HG03521 (cell line): ENCODE results near the gene ITIH1.

Source experiments
- ATAC-seq: cut with Tn5 transposase; IDR thresholded peaks from one replicate; pipeline ENCODE4 v1.9.1; 2021; ENCODE audit warnings: mild to moderate bottlenecking, moderate library complexity; ENCODE audit not compliant: unreplicated experiment

Gene ITIH1

DNA sequence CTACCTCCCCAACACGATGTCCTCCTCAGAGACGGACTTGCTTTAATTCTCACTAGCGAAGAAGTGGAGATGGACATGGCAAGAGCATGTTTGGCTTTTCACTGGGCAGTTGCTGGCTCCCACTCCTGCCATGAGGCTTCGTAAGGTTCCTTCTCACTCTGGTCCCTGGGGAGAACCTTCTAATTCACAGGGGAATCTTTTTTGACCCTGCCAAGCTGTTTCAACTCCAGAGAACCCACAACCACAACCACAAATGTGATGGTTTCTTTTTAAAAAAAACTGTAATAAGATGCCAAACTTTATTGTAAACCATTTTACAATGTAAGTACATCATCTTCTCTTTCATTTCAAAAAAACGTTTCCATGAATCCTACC is 59.1 kb downstream of the ITIH1 start:
- no peak for ATAC-seq

DNA sequence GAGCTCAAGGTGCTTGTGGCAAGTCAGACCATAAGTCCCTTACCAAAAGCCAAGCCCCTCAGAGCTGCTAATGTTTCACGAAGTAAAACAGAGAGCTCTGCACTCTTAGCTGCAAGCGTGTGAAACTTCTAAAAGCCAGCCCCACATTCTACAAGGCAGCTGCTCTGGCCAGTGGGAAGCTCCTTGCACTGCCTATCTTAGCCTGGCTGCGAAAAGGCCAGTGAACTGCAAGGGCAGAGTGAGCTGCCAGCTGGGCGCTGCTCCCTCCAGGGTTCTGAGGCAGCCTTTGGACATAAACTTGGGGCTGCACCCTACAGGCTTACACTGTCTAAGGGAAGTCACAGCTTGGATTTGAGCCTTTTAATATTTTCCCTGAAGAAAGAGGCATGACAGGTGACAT is 59.6 kb downstream of the ITIH1 start:
- no peak for ATAC-seq

DNA sequence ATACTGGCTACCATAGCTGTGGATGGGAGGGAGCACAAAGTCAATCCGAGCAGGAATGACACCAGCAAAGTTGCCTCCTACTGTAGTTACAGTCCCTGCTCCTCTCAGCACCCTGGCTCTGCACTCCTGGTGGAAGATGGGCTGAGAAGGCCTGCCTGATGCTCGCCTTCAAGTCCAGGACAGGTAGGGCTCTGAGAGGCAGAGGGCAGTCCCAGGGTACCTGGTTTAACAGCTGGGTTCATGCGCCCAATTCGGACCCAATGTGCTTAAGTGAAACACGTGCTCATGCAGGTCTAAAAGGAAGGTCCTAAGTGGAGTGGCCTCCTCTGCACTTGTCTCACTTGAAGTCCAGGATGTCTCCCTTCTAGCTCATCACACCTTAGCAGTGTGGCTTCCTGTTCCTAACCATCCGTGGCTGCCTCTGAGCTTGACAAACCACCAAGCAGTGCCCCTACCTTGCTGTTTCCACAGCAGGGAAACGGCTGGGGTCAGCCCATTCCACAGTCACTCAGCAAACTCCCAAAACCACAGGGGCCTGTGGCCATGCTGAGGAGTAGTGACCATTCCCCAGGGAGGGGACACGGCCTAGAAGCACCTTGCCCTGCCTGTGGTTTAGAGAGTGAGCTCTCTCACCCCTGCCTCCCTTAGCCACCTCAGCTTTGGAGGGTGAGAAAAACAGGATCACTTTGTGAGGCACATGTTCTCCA is 61.3 kb downstream of the ITIH1 start:
- no peak for ATAC-seq

DNA sequence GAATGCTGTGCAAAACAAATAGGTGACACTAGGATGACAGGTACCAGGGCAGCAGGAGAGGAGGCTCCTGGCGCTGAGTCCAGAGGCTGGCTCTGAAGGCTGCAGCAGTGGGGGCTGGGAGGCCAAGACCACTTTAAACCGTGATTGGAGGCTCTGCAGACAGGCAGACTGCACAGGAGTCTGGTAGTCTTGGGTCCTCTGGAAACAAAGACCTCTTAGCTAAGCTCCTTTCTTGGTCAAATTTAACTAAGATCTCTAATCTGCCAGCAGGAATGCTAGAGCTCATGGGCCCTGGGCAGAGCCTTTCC is 61.8 kb downstream of the ITIH1 start:
- ATAC-seq = no peak

DNA sequence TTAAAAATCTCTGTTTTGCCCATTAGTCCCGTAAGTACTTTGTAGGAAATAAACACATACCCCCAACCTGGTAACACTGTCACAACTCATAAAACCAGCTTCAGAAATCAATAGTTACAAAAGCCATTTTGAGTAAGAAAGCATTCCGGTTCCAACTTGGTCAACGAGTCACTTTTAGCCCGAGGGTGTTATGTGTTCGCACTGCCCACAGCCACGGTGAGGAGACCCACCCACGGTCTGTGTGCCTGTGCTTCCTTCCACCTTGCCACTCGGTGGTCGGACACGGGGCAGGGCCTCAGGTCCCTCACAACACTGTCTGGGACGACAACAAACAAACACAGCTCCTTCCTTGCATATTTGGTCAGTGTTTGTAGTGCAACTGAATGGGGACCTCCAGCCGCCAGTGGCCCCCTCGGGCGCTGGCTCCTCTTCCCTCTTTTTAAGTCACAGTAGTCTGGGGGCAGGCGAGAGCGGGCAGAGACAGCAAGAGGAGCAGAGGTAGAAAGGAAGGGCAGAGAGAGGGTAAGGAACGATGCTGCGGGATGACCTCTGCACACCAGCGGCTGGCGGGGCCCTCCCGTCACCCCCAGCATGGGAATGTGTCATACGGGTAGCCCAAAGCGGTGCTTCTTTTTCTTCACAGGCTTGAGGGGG is 62.6 kb downstream of the ITIH1 start:
- ATAC-seq = no peak

DNA sequence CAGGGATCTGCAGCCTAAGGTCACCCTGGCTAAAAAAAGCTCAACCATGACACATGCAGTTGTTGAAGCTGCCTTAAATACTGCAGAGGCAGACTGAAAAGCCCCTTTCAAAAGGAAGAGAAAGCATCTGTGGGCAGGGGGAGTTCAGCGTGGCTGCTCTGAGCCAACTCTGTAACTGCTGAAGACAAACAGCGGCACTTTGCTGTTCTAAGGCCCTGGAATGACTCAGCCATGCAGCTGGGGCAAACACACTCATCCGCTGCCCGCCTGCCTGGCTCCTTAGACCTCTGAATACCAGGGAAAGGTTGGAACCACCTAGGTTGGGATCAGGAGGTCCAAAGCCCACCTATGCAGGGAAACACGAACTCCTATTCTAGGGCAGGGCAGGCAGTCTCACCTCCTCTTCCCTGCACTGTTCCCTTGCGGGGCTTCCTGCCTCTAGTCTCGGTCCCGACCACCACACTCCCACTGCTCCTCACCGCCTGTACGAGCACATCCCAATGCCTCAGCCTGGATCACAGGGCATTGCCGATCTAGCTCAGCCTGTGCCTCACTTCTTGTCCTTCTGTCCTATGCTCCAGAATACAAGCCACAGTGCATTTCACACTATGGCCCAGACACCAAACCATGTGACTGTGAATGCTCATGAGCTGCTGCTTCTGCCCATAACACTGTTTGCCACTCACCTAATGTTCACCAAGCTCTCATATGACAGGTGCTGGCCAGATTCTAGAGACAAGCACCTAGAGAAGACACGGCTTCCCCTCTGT is 64.0 kb downstream of the ITIH1 start:
- ATAC-seq = no peak
